Stimulated activated memory B cell treated with anti-CD40 and anti-IgM and Interleukin-4, amounts not matched to agents 10 μg/mL and 1 μg/mL and 100 μg/mL, for 72 hours (primary cell): Measurements from ENCODE around the gene CD40LG.

Experiments
- ATAC-seq: fragments of 150-1000 bp; cut with Tn5 transposase; 2 replicates; pipeline ENCODE4 v1.10.0; 2021
- H3K27ac Mint-ChIP-seq: one replicate; pipeline ENCODE4 v1.8.0; 2022; ENCODE audit warnings: mild to moderate bottlenecking, mixed read lengths
- H3K27me3 Mint-ChIP-seq: one replicate; pipeline ENCODE4 v1.8.0; 2022; ENCODE audit warnings: mixed read lengths
- H3K36me3 Mint-ChIP-seq: one replicate; pipeline ENCODE4 v1.8.0; 2022; ENCODE audit warnings: mixed read lengths
- H3K4me1 Mint-ChIP-seq: one replicate; pipeline ENCODE4 v1.8.0; 2022; ENCODE audit warnings: mixed read lengths
- H3K4me3 Mint-ChIP-seq: one replicate; pipeline ENCODE4 v1.8.0; 2022; ENCODE audit warnings: mild to moderate bottlenecking, moderate library complexity, mixed read lengths
- H3K9me3 Mint-ChIP-seq: one replicate; pipeline ENCODE4 v1.8.0; 2022; ENCODE audit warnings: mixed read lengths

CD40LG gene

DNA sequence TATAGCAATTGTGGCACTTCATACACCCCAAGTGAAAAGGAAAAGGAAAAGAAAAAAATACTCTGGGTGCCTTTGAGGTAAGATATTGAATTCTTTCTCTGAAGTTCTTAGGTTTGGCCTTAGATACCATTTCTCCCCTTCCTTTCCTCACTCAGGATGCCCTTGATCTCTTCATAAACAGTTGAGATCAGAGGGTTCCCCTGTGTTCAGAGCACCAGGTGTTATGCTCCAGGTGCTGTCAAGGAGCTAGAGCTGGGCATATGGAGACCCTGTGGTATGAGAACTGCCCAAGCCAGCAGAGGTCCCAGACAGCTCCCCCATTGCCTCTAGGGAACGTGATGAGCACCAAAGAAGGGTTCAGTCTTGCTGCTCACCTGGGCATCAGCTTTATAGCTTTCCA, 17.1 kb upstream of the CD40LG start:
- no peak for ATAC-seq
- peaks cover 9% of the 10 kb centered on the region for H3K4me1 Mint-ChIP-seq
- no peak overlapping the region for H3K4me3 Mint-ChIP-seq

DNA sequence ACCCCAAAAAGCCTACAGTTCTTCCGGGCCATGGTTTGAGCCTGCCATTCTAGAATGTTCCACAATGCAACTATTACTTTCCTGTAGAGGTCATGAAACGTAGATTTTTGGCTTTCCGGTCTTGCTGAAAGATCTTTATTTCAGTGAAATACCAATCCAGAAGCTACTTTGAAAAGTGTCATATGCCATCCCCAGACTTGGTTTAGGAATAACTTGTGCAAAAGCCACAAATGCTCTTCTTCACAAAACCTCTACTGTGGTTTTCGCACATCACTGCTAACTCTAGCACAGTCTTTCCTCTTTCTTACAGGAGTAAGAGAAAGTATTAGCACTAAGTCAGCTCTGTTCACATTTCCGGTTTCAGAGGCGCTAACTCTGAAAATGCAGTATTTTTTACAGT, 12.7 kb upstream of the CD40LG start:
- Mint-ChIP-seq H3K4me1 (peaks cover 9% of the 10 kb centered on the region), H3K4me3 (no peak overlapping the region), H3K27me3 (no peaks in the 10 kb centered on the region), H3K9me3 (no peaks in the 10 kb centered on the region), H3K27ac (peak overlapping the region; percentile 46), H3K36me3 (no peaks in the 10 kb centered on the region)
- no peak for ATAC-seq

More for the DNA sequence above, 17.1 kb upstream of the CD40LG start:
- H3K9me3 Mint-ChIP-seq: no peaks in the 10 kb centered on the region
- H3K27me3 Mint-ChIP-seq: no peaks in the 10 kb centered on the region
- H3K36me3 Mint-ChIP-seq: no peaks in the 10 kb centered on the region
- no peak overlapping the region for H3K27ac Mint-ChIP-seq

DNA sequence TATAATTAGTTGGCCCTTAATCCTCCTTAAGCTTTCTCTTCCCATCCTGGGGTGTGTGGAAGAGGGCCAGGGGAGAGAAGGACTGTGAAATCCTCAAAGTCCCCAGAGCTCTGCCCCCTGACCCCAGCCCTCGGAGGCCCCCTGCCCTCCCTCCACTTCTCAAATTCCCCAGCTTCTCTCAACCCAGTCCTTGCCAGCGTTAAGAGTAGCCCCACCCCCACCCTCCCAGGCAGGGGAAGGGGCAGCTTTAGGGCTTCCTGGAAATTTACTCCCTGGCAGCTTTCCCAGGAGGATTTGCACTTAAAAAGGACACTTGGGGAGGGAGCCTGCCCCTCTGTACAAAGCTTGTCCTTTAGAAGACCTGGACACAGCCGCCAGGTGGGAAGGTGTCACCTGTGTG, 11.8 kb upstream of the CD40LG start:
- Mint-ChIP-seq H3K9me3 (no peaks in the 10 kb centered on the region), H3K36me3 (no peaks in the 10 kb centered on the region), H3K4me3 (no peak overlapping the region), H3K4me1 (peaks cover 9% of the 10 kb centered on the region), H3K27ac (no peak overlapping the region), H3K27me3 (no peaks in the 10 kb centered on the region)
- ATAC-seq: no peak

DNA sequence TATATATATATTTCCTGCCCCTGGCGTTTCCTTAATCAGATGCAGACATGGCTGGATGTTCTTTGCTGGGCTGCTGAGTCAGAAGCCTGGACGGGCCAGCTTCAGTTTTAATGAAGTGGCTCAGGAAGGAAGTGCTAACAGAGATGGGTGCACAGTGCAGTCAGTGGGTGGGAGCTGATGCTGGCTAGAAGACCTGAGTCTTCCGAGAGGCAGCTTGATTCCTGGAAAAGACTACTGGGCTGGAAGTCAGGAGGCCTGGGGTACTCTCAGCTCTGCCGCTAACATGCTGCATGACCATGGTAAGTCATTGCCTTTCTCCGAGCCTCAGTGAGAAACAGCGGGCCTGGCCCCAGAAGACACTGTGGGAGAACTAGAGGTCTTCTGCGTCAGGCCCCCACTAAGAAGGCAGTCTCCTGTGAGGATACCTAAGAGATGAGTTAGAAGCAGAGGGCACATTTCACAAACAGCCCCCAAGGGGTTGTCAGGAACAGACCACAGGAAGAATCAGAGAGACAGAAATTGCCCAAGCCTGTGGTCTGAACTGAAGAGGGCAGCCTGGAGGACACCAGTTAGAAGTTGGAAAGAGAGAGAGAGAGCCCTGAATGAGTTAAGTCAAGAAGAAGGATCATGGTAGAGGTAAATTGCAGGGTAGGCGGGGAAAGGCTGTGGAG, 8.3 kb upstream of the CD40LG start:
- Mint-ChIP-seq H3K27ac (no peak overlapping the region), H3K4me1 (peaks cover 9% of the 10 kb centered on the region), H3K9me3 (no peaks in the 10 kb centered on the region), H3K4me3 (no peak overlapping the region), H3K27me3 (no peaks in the 10 kb centered on the region), H3K36me3 (no peaks in the 10 kb centered on the region)
- ATAC-seq: no peak

DNA sequence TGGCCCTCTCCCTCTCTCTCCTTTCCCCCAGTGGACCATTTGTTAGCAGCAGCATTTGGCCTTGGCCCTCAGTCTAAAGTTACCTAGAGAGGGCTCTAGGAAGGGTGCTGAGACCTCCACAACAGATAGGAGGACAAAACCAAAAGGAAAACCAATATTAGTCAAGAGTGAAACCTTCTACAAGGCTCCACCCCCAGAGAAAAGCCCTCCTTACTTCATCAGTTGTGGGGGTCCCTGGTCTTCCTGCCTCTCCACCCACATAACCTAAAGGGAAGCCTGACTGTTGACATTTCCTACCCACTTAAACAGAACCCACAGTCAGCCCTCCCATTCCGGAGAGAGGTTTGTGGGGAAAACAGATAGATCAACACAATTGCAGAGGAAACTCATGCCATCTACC, 4.7 kb upstream of the CD40LG start:
- no peaks in the 10 kb centered on the region for H3K27me3 Mint-ChIP-seq
- H3K4me1 Mint-ChIP-seq: no peaks in the 10 kb centered on the region
- no peak overlapping the region for H3K27ac Mint-ChIP-seq
- no peak for ATAC-seq
- peaks cover 6% of the 10 kb centered on the region for H3K36me3 Mint-ChIP-seq
- H3K4me3 Mint-ChIP-seq: no peak overlapping the region
- H3K9me3 Mint-ChIP-seq: peaks cover 3% of the 10 kb centered on the region

DNA sequence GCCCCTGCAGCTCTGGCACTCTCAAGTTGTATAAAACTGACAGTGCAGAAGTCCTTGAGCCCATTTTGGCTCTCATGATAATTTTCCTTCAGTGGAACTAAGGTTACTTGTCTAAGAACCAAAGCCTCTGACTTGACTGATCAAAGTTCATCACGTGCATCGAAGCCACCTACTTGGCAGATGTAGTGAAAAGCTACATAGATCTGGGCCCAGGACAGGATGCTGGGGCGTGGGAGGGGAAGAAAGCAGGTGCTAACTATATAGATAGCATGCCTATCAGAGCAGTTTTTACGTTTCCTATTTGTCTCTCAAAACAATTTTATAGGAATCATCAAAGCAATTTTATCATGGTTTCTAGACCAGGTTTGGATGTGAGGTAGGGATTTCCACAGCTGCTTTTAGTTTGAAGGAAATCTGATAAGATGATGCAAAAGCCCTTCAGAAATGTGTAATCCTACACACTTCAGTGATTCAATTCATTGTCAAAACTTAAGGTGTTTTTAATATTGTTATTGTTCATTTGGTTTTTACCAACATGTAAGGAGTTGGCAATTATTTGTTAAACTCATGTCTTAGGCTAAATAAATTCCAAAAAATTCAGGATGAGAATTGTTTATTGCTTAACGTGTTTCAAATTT, 1.2 kb upstream of the CD40LG start:
- Mint-ChIP-seq H3K4me3 (no peak overlapping the region), H3K9me3 (peaks cover 3% of the 10 kb centered on the region), H3K36me3 (peaks cover 6% of the 10 kb centered on the region), H3K27me3 (no peaks in the 10 kb centered on the region), H3K4me1 (no peaks in the 10 kb centered on the region), H3K27ac (no peak overlapping the region)
- no peak for ATAC-seq

DNA sequence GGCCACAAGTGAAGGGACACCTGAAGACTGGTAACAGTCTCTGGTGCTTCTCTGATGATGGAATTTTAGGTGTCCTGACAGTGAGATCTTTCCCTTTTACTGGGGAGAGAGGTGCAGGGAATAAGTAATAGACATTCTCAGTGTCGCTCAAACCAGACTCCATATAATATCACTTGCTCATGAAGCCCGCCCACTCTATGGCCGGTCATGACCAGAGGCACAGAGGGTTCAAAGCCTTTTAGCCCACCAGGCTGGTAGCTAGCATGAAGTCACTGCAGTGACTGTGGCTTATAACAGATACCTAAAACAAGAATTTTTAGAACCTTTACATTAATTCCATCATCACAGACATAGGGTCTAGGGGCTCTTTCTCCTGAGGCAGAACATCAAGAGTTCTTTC, 2.9 kb downstream of the CD40LG start:
- Mint-ChIP-seq H3K9me3 (no peaks in the 10 kb centered on the region), H3K36me3 (no peaks in the 10 kb centered on the region), H3K27me3 (no peaks in the 10 kb centered on the region), H3K4me1 (no peaks in the 10 kb centered on the region), H3K27ac (no peak overlapping the region), H3K4me3 (no peak overlapping the region)
- ATAC-seq: no peak

DNA sequence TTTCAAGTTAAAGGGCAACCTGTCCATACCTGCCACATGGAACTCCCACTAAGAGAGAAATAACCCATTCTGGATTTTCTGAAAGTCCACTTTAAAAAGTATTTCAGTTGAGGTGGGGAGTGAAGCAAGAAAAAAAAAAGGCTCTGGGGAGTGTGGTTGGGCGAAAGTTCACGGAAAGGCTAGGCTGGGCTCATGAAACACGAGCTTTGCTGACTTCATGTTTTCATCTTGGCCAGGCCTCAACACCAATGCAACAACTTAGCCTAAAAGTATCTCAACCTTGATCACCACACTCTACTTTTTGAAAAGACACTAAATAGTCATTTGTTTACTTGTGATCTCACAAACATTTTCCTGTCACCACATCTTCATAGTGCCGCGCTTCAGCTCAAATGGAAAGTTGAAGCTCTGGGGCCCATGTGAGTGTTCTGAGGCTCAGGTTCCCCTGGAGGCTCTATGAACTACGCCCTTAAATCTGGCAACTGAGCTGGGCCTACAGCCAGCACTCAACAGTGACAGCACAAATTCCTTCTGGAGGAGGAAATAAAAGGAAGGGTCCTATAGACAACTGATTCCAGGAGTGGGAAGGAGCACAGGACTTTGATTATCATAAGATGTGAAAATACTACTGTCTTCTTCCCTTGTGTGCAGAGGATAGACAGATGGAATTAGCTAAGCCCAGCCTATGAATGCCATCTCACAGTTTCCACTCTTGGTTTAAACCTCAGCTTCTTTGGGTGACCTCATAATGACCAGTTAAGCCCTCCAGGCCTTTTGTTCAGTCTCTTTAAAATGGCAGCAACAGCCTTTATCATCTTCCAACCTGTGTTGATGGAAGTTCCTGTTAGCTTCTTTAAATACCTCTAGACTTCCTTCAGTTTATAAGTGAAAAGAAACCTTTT, 5.1 kb downstream of the CD40LG start:
- Mint-ChIP-seq H3K27ac (no peak overlapping the region), H3K4me1 (no peaks in the 10 kb centered on the region), H3K36me3 (peaks cover 5% of the 10 kb centered on the region), H3K9me3 (no peaks in the 10 kb centered on the region), H3K4me3 (no peak overlapping the region), H3K27me3 (no peaks in the 10 kb centered on the region)
- ATAC-seq: no peak

DNA sequence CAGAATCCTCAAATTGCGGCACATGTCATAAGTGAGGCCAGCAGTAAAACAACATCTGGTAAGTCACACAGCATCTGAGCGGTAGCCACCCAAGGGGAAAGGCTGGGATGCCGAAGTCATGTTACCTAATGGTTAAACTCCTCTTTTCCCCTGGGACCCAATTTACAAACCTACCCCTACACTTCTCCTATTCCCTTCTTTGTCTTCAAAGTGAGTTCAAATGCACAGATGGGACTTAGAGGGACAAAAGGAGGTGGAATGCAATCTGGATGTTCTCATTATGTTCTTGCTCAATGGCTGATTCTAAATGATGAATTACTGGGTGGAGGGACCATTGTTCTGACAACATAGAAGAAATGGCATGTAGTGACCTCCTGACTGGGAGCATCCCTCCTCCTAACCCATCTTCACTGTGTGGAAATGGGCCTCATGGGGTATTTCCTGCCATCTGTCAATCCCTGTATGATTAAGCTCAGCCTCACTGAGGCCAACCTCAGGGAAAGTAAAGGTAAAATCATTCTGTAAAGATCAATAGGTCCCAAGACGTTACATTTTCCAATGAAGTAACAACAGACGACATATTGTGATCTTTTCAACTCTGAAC, 8.5 kb downstream of the CD40LG start:
- Mint-ChIP-seq H3K27ac (no peak overlapping the region), H3K27me3 (no peaks in the 10 kb centered on the region), H3K4me1 (no peaks in the 10 kb centered on the region), H3K9me3 (no peaks in the 10 kb centered on the region), H3K36me3 (peaks cover 19% of the 10 kb centered on the region), H3K4me3 (no peak overlapping the region)
- no peak for ATAC-seq

DNA sequence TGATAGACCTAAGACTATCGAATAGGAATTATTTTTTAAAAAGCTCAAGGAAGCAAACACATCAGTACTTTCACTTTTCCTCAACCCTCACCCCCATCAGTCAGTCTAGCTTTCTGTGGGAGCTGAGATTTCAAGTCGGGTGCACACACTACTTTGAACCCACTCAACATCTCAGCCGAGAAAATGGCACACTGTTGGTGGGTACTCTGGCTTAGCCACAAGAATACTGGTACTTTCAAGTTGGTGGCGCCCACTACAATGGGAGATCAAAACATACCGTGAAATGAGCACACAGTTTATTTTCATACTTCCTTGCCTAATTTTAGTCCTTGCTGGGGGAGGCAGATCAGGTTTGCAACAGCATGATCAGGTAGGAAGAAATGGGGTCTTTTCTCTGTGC, 10.2 kb downstream of the CD40LG start:
- Mint-ChIP-seq H3K27ac (no peak overlapping the region), H3K4me3 (no peak overlapping the region), H3K4me1 (no peaks in the 10 kb centered on the region), H3K27me3 (no peaks in the 10 kb centered on the region), H3K36me3 (peaks cover 19% of the 10 kb centered on the region), H3K9me3 (no peaks in the 10 kb centered on the region)
- no peak for ATAC-seq

DNA sequence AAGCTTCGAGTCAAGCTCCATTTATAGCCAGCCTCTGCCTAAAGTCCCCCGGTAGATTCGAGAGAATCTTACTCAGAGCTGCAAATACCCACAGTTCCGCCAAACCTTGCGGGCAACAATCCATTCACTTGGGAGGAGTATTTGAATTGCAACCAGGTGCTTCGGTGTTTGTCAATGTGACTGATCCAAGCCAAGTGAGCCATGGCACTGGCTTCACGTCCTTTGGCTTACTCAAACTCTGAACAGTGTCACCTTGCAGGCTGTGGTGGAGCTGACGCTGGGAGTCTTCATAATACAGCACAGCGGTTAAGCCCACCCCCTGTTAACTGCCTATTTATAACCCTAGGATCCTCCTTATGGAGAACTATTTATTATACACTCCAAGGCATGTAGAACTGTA, 11.2 kb downstream of the CD40LG start:
- Mint-ChIP-seq H3K4me1 (no peaks in the 10 kb centered on the region), H3K4me3 (no peak overlapping the region), H3K9me3 (no peaks in the 10 kb centered on the region), H3K36me3 (peaks cover 26% of the 10 kb centered on the region), H3K27me3 (no peaks in the 10 kb centered on the region), H3K27ac (no peak overlapping the region)
- no peak for ATAC-seq

DNA sequence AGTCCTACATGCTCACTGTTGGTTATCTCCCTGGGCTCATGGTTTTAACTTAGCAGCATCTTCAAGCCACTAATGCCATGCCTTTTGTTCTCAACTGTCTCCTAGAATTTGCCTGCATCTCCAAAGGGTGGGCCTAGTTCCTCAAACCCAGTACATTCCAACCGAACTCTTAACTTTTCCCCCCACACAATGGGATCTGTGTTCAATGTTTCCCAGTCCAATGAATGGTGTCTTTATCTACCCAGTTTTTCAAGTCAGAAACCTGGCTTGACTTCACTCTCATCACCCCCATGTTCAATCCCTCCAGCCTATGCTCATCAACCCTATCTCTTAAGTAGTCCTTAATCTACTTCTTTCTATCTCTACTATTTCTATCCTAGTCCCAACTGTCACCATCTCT, 12.9 kb downstream of the CD40LG start:
- Mint-ChIP-seq H3K4me3 (no peak overlapping the region), H3K9me3 (peaks cover 3% of the 10 kb centered on the region), H3K4me1 (no peaks in the 10 kb centered on the region), H3K27ac (no peak overlapping the region), H3K27me3 (no peaks in the 10 kb centered on the region), H3K36me3 (peaks cover 39% of the 10 kb centered on the region)
- no peak for ATAC-seq

DNA sequence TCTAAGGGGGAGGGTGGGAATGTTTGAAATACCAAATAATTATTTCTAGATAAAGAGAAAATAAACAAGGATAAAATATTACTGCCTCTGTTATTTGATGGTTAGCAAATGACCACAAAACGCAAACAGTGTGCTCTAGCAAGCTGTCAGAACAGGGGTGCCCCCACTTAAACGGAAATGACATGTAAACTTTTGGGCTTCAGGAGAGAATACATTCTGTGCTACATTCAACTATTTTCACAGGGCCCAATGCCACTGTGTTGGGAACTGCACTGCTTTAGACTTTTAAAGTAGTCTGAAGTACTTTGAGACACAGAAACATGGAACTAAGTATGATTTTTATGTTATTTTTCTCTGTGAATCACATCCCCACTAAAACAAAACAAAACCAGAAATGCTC, 14.1 kb downstream of the CD40LG start:
- H3K27ac Mint-ChIP-seq: no peak overlapping the region
- peaks cover 41% of the 10 kb centered on the region for H3K36me3 Mint-ChIP-seq
- no peak overlapping the region for H3K4me3 Mint-ChIP-seq
- ATAC-seq: no peak
- peaks cover 3% of the 10 kb centered on the region for H3K9me3 Mint-ChIP-seq
- no peaks in the 10 kb centered on the region for H3K27me3 Mint-ChIP-seq
- no peaks in the 10 kb centered on the region for H3K4me1 Mint-ChIP-seq

DNA sequence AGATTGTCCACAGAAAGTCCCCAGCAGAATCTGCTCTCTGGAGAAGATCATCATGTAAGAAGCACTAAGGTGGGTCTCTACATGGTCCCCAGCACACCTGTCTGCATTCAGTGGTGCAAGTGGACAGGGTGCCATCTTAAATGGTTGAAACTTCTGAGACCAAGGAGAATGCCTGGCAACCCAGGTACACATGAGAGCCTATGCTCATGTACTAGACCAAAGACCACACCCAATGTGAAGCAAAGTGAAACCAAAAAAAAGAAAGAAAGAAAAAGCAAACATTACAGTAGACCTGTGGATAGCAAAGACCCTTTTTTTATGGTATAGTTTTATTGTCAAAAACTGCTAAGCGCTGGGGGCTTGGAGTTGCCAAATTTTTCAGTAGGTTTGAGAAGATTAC, 15.0 kb downstream of the CD40LG start:
- H3K36me3 Mint-ChIP-seq: peaks cover 49% of the 10 kb centered on the region
- no peak overlapping the region for H3K4me3 Mint-ChIP-seq
- H3K27me3 Mint-ChIP-seq: no peaks in the 10 kb centered on the region
- peaks cover 6% of the 10 kb centered on the region for H3K4me1 Mint-ChIP-seq
- no peak overlapping the region for H3K27ac Mint-ChIP-seq
- H3K9me3 Mint-ChIP-seq: peaks cover 3% of the 10 kb centered on the region
- ATAC-seq: no peak

DNA sequence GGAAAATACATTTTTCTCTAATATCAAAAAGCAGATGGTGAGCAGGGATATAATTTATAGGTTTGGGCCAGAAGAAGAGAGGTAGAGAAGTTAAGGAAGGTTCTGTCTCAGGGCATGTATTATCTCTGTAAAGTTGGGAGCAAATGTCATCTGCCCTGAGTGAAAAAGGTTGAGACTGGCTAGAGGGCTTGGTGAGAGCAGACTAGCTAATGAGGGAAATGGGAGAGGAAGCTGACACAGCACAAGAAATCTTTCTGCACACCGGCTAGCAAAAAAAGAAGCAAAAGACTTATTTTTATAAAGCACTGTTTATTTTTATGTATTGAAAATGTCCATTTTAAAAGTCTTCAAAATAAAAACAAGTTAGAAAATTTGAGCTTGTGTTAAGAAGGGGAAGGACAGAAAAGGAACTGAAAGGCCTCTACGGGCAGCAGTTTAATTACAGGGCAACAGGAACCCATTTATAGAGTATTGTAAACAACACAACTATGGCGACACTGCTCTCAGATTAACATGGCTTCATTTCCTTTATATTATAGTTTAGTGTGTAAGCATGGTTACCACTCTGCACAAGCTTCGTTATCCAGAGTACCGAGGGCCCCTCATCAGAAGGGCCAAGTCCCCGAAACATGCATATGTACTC, 17.4 kb downstream of the CD40LG start:
- Mint-ChIP-seq H3K9me3 (peaks cover 3% of the 10 kb centered on the region), H3K27ac (peak overlapping the region; percentile 77), H3K27me3 (no peaks in the 10 kb centered on the region), H3K36me3 (peaks cover 55% of the 10 kb centered on the region), H3K4me1 (peaks cover 9% of the 10 kb centered on the region), H3K4me3 (no peak overlapping the region)
- ATAC-seq: no peak
